DMS53 (cell line): Measurements from ENCODE around the gene SLC8A3.
A peak's percentile ranks its signal among the peaks of the same experiment; 100 is the strongest.

Experiments
- DNase-seq: peaks from one replicate; lab custom pipeline; 2025; lab: John Stamatoyannopoulos, UW

Gene SLC8A3

DNA sequence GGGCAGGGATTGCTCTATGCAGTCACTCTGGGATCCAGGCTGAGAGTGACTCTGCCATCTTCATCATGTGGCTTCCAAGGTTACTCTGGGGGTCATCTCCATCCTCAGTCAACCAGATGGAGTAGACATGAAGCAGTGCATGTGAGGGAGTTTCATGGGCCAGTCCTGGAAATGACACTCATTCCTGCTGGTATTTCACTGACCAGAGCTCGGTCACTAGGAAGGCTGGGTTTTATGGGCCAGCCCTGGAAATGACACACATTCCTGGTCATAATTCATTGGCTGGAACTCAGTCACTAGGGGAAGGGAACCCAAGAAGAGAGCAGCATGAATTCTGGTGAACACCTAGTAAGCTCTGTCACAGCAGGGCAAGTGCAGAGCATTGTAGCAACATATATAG, 164.9 kb downstream of the SLC8A3 start:
- DNase-seq: no peak

DNA sequence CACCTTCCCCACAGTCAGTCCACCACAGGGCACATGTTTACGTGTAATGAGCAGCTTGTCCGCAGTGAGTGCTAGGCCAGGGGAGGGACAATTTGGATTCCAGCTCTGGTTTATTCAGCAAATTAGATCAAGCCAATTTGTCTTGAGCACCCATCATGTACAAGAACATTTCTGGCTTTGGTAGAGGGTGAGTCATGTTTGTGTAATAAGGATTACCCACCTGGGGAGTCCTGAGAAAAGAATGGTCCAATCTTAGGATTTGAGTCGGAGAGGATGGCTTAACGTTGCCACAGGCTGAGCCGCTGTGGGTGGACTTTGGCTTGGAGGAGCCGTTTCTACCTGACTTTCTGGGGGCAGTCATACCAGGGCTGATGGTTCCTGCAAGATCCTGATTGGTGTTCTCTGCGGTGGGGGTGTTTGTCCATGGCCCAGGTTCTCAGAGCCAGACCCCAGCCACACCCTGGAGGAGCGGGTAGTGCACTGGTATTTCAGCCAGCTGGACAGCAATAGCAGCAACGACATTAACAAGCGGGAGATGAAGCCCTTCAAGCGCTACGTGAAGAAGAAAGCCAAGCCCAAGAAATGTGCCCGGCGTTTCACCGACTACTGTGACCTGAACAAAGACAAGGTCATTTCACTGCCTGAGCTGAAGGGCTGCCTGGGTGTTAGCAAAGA, 165.8 kb downstream of the SLC8A3 start:
- DNase-seq: no peak

DNA sequence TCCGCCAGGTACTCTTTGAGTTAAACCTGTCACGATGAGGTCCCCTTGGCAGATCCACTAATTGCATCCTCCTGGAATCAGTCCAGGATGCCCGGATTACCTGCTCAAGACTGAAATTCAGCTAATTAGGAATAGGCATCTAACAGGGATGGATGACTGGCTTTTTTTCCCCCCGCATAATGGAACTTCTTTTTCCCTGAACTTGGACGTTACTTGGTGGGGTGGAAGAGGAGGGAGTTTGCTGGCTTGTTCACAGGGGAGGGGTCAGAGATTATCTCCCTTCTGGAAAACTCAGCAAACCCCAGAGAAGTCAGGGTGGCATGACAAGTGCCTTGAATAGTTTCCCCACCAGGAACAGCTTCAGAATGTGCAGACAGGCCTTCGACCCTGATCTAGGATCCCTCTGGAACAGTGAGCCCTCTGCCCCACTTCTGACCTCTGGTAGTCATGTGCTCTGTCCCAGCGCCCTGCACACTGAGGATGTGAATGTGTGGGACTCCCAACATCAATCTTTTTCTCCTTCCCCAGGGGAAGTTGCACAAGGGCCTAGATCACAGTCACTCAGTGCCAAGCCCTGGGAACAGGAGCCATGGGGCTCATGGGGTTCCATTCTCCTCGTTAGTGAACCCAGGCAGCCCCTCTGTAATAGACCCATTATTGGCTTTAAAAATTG, 167.1 kb downstream of the SLC8A3 start:
- no peak for DNase-seq

GRCh38 chr14:70020352-70021170, 168.2 kb downstream of the SLC8A3 start:
- no peak for DNase-seq

- DNase-seq: no peak
Observed at GRCh38 chr14:70019695-70020094, 169.1 kb downstream of the SLC8A3 start.

- DNase-seq: no peak
Observed at GRCh38 chr14:70018713-70019211, 170.0 kb downstream of the SLC8A3 start.

- no peak for DNase-seq
Observed at GRCh38 chr14:70018230-70018629, 170.5 kb downstream of the SLC8A3 start.

GRCh38 chr14:70014406-70015095, 174.2 kb downstream of the SLC8A3 start:
- DNase-seq: no peak

DNA sequence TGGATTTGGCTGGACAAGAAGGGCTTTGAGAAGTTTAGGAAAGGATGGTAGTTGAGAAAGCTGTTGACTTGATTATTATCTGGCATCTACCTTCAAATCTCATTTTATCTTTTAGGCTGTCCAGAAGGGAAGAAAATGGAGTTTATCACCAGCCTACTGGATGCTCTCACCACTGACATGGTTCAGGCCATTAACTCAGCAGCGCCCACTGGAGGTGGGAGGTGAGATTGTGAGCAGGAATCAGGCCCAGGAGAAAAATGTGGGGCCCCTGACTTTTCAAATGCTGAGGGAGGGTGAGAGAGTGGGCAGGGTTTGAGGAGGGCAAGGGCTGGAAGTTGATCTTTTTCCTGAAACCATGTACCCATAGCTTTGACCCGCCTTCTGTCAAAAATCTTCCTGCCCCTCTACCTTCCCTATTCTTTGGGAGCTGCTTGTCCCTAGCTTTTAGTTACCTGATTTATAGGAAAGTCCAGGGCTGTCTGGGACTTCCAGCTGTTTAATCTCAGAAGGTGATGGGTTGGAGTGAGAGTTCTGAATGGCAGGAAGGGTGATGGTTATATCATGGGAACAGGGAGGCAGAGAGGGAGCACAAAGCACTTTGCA, 175.4 kb downstream of the SLC8A3 start:
- DNase-seq: peak; percentile 58

DNA sequence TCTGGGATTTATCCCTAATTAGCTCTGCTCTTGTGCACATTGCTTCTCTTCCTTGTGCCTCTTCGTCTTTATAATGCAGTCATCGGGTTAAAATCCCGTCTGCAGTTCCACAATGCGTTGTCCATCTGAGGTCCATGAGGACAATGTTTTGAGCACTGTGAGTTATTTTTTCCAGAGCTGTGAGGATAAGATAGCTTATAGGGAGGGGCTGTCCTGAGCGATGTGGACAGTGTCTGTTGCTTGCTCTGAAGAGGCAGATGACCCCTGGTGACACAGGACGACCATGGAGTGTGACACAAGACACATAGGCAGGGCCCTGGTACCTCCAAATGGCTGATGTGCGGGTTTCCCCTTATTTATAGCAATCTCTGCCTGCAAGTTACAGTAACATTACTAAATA, 177.0 kb downstream of the SLC8A3 start:
- DNase-seq: no peak

DNA sequence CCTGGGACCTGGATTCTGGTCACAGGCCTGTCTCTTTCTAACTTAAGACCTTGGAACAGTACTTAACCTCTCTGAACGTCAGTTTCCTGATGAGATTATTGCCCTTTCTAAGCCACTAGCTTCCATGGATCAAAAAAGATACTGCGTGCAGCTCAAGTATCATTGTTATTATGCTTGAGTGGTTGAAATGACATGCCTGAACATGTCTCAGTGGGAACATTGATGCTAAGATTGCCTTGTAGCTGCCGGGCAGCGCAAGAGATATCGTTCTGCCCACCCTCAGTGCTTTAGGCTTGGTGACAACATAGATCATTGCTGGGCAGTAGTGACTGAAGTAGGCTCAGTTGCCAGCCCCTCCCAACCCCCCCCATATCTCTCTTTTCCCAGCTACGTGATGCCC, 177.7 kb downstream of the SLC8A3 start:
- peak; percentile 42 for DNase-seq

GRCh38 chr14:70009961-70010360, 178.8 kb downstream of the SLC8A3 start:
- no peak for DNase-seq

DNA sequence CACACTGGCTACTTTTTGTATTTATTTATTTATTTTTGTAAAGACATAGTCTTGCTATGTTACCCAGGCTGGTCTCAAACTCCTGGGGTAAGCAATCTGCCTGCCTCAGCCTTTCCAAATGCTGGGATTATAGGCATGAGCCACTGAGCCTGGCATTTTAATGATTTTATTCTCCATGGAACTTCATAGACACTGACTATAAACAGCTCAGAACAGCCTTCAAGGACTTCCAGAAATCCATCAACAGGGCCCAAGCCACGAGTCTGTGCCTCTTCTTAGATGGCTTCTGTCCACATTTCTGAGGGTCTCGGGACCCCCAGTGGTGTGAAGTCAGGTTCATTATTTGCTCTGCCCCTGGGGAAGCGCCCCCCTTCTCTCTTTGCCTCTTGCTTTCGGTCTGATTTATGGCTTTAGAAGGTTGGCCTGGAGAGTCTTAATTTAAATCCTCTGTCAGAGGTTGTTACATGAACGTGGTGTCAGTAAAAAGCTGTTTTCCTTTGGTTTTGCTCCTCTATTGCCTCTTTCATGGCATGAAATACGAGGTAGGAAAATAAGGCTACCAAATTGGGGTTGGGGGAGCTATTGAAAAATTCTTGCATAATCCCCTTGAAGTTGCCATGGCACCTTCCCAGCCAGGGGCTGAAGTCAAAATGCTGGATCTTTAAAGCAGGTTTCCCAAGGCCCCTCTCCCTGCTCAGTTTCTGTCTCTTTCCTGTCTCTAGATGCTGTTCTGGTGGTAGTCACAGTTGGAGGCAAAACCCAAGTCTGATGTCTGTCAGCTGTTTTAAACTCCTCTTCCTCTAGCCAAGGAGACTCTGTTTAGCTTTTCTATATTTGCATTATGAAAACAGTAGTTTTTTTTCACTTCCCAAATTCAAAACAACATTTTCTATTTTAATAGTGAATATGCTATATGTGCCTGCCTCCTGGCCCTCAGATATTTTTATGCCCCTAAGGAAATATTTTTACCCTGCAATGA, 180.2 kb downstream of the SLC8A3 start:
- no peak for DNase-seq

DNA sequence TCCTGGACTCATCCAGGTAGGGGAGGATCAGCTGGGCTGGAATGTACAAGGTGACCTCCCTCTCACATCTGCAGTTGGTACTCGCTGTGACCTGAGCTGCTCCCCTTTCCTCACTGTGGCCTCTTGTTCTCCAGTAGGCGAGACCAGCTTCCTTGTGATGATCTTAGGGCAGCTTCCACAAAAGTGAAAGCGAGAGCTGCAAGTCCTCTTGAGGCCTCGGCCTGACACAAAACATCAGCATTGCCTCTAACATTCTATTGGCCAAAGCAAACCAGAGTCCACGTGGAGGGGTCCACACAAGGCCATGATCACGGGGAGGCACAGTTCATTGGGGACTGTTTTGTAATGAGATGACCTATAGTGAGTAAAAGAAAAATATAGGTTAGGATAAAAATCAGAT, 182.1 kb downstream of the SLC8A3 start:
- DNase-seq: no peak

- DNase-seq: peak; percentile 62
Observed at GRCh38 chr14:70005281-70005805, 183.4 kb downstream of the SLC8A3 start.

- DNase-seq: no peak
Observed at GRCh38 chr14:70004791-70005190, 184.0 kb downstream of the SLC8A3 start.

GRCh38 chr14:70002589-70003346, 186.0 kb downstream of the SLC8A3 start:
- no peak for DNase-seq

GRCh38 chr14:70000601-70001000, 188.2 kb downstream of the SLC8A3 start:
- peak; percentile 4 for DNase-seq

- peak; percentile 95 for DNase-seq
Observed at GRCh38 chr14:69999261-69999674, 189.5 kb downstream of the SLC8A3 start.
